ENCODE results near the gene CMTR1.
"Not testable (repeated sequence)": the region's sequence is repeated elsewhere in the genome, so short reads cannot be mapped to it uniquely, and the experiment has no call there.

Gene CMTR1

DNA sequence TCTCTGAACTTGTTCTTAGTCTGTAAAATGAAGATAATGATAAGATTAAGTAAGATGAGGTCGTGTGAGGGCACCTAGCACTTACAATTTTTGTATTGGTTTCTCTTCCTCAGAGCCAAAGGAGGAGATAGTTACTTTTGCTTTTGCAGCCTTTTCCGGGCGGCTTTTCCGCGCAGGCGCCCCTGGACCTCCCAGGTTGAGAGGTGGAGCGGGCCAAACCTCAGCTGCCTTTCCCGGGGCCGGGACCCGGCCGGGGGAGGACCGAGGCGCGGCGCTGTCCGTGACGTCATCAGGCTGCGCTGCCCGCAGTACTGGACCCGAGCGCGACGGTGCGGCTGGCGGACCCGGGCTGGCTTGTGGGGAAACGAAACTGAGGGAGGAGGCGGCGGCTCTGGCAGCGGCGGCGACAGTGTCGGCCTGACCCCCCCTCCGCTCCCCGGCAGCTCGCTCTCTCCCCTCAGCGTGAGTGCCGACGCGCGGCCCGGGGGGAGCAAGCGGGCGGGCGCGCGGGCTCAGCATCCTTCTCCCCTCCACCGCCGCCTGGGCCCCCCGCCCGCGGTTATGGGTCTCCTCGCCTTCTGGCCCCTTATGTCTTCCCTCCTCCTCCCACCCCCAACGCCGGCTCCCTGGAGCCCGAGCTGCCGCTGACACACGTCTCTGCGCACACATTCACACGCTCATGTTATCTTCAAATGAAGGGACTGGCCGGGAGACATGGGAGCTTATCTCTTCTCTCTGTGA, at the start of gene CMTR1:
Gene CMTR1, plus strand, starts transcription at position 306 of the 741 bp plus-strand sequence. CDS start 2,409 bp downstream, outside the sequence.
- Histone ChIP-seq H3K9me3 (0 out of 2 replicates have a peak, but pooled peaks cover 4% of the 10 kb centered on the region), H3K9ac (peak within 1 kb of the TSS; percentile 90), H3K4me1 (peaks cover 25% of the 10 kb centered on the region), H3K4me2 (peak within 1 kb of the TSS; percentile 91), H3K36me3 (peaks cover 29% of the 10 kb centered on the region), H3K27me3 (no peaks in the 10 kb centered on the region), H3K4me3 (peak within 1 kb of the TSS; percentile 93), H4K20me1 (peaks cover 7% of the 10 kb centered on the region; the same call in 1 of the 2 replicates), H3K27ac (peak within 1 kb of the TSS; percentile 86)
- no peak for TF ChIP-seq Cebpa-rat (IDR thresholded peaks at IDR 0.05)

DNA sequence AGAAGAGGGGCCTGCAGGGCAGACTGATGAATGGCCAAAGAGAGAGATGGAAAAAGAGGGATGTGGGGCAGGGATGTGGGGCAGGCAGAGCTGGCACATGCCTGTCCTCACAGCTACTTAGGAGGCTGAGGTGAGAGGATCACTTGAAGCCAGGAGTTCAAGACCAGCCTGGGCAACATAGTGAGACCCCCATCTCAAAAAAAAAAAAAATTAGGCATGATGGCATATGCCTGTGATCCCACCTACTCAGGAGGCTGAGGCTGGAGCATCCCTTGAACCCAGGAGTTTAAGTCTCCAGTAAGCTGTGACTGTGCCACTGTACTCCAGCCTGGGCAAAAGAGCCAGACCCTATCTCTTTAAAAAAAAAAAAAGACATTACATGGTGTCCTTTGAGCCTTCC, 44.4 kb upstream of the CMTR1 start:
- Histone ChIP-seq H3K27ac (no peak overlapping the region), H3K4me1 (no peaks in the 10 kb centered on the region), H3K9me3 (no peaks in the 10 kb centered on the region), H3K27me3 (no peaks in the 10 kb centered on the region), H4K20me1 (no peaks in the 10 kb centered on the region), H3K9ac (no peak overlapping the region), H3K4me2 (no peak overlapping the region), H3K36me3 (peaks cover 99% of the 10 kb centered on the region), H3K4me3 (no peak overlapping the region)
- TF ChIP-seq Cebpa-rat (IDR thresholded peaks at IDR 0.05) = no peak

DNA sequence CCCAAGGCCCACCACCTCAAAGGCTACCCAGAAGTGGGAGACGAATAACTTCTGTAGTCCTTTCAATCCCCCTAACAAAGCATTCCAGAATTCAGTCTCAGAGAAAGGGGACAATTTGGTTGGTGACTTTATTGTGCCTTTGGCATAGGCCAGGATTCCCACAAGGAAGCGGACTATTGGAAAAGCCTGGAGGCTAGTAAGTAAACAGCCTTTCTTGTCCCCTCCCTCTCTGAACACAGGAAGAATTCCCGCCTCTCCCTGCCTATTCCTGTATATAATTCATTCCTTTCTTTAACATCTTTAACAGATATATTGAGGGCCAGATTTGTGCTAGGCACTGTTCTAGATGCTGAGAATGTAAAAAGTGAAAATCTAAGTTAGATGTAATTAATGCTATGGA, 43.2 kb upstream of the CMTR1 start:
- H3K4me3 ChIP-seq = no peak overlapping the region
- H3K27ac ChIP-seq = no peak overlapping the region
- H3K9me3 ChIP-seq = no peaks in the 10 kb centered on the region
- peaks cover 98% of the 10 kb centered on the region for H3K36me3 ChIP-seq
- H3K4me1 ChIP-seq = no peaks in the 10 kb centered on the region
- H3K9ac ChIP-seq = no peak overlapping the region
- TF ChIP-seq Cebpa-rat (IDR thresholded peaks at IDR 0.05) = no peak
- no peak overlapping the region for H3K4me2 ChIP-seq
- no peaks in the 10 kb centered on the region for H3K27me3 ChIP-seq
- H4K20me1 ChIP-seq = no peaks in the 10 kb centered on the region

DNA sequence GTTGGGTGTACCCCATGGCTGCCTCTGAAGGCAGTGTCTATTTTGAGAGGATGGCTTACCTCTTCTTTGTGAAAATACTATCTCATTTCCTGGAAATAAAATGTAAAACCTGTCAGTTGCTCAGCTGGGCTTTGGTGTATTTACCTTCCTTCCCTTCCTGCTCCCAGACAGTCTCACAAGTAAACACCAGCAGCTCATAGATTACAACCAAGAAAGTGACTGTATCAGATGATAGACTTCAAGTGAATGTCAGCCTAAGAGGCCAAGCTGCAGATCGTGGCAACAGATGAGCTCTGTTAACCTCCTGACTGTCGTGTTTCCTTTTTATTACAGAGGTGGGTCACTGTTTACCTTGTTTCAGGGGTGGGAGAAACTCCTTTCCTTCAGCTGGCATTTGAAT, 41.9 kb upstream of the CMTR1 start:
- peaks cover under 1% of the 10 kb centered on the region; the same call in 1 of the 2 replicates for H3K4me1 ChIP-seq
- no peak overlapping the region for H3K9ac ChIP-seq
- peaks cover 94% of the 10 kb centered on the region for H3K36me3 ChIP-seq
- H3K9me3 ChIP-seq = no peaks in the 10 kb centered on the region
- H3K4me3 ChIP-seq = no peak overlapping the region
- no peak for TF ChIP-seq Cebpa-rat (IDR thresholded peaks at IDR 0.05)
- no peaks in the 10 kb centered on the region for H3K27me3 ChIP-seq
- H4K20me1 ChIP-seq = no peaks in the 10 kb centered on the region
- no peak overlapping the region for H3K4me2 ChIP-seq
- no peak overlapping the region for H3K27ac ChIP-seq

DNA sequence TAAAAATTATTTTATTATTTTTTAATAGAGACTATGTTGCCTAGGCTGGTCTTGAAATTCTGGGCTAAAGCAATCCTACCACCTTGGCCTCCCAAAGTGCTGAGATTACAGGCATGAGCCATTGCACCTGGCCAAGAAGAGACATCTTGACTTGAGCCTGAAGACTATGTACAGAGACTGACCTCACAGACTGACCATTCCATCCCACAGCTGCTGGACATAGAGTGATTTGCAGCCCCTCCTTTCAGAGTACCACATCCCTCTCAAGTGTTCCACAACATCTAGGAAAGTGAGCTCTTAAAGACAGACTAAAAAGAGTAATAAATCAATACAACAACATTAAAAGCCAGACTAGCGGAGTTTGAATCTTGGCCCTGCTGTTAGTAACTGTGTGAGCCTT, 40.2 kb upstream of the CMTR1 start:
- no peak overlapping the region for H3K27ac ChIP-seq
- no peak for TF ChIP-seq Cebpa-rat (IDR thresholded peaks at IDR 0.05)
- H4K20me1 ChIP-seq = no peaks in the 10 kb centered on the region
- no peak overlapping the region for H3K4me3 ChIP-seq
- no peak overlapping the region for H3K9ac ChIP-seq
- H3K4me1 ChIP-seq = peaks cover 10% of the 10 kb centered on the region
- H3K9me3 ChIP-seq = no peaks in the 10 kb centered on the region
- H3K36me3 ChIP-seq = peaks cover 77% of the 10 kb centered on the region
- H3K4me2 ChIP-seq = no peak overlapping the region
- H3K27me3 ChIP-seq = no peaks in the 10 kb centered on the region

- no peak for TF ChIP-seq Cebpa-rat (IDR thresholded peaks at IDR 0.05)
- H3K4me3 ChIP-seq = no peak overlapping the region
- H3K4me2 ChIP-seq = no peak overlapping the region
- H3K27ac ChIP-seq = no peak overlapping the region
- no peak overlapping the region for H3K9ac ChIP-seq
- peaks cover 10% of the 10 kb centered on the region for H3K4me1 ChIP-seq
- H3K9me3 ChIP-seq = no peaks in the 10 kb centered on the region
- H3K27me3 ChIP-seq = no peaks in the 10 kb centered on the region
- peaks cover 70% of the 10 kb centered on the region for H3K36me3 ChIP-seq
- no peaks in the 10 kb centered on the region for H4K20me1 ChIP-seq
Measured at GRCh38 chr6:37393381-37393929, 39.6 kb upstream of the CMTR1 start.

DNA sequence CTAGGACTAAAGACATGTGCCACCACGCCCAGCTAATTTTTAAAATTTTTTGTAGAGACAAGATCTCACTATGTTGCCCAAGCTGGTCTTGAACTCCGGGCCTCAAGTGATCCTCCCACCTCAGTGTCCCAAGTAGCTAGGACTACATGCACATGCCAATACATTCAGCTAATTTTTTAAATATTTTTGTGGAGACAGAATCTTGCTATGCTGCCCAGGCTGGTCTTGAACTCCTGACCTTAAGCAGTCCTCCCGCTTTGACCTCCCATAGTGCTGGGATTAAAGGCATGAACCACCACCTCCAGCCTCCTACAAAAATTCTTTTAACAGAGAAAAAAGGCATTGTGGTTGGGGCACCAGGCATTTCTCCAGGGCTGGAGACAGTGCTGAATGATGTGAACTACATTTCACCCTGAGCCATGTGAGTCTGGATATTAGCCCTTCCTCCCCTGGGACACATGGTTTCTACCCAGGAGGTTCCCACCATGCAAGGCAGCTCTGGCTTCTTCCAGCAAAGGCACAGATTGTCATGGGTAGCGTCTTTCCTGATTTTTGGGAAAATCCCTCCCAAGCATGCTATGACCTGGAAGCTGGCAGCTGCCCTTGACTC, 36.3 kb upstream of the CMTR1 start:
- Histone ChIP-seq H3K4me2 (peak overlapping the region; percentile 17), H4K20me1 (no peaks in the 10 kb centered on the region), H3K27me3 (no peaks in the 10 kb centered on the region), H3K9me3 (no peaks in the 10 kb centered on the region), H3K4me1 (peaks cover 10% of the 10 kb centered on the region), H3K27ac (no peak overlapping the region), H3K36me3 (peaks cover 38% of the 10 kb centered on the region), H3K4me3 (no peak overlapping the region), H3K9ac (no peak overlapping the region)
- no peak for TF ChIP-seq Cebpa-rat (IDR thresholded peaks at IDR 0.05)

- Histone ChIP-seq H3K4me2 (no peak overlapping the region), H3K27me3 (no peaks in the 10 kb centered on the region), H4K20me1 (no peaks in the 10 kb centered on the region), H3K36me3 (peaks cover 14% of the 10 kb centered on the region), H3K4me1 (peaks cover 10% of the 10 kb centered on the region), H3K27ac (no peak overlapping the region), H3K9me3 (no peaks in the 10 kb centered on the region), H3K9ac (no peak overlapping the region), H3K4me3 (no peak overlapping the region)
- no peak for TF ChIP-seq Cebpa-rat (IDR thresholded peaks at IDR 0.05)
Measured at GRCh38 chr6:37399131-37399530, 33.9 kb upstream of the CMTR1 start.

DNA sequence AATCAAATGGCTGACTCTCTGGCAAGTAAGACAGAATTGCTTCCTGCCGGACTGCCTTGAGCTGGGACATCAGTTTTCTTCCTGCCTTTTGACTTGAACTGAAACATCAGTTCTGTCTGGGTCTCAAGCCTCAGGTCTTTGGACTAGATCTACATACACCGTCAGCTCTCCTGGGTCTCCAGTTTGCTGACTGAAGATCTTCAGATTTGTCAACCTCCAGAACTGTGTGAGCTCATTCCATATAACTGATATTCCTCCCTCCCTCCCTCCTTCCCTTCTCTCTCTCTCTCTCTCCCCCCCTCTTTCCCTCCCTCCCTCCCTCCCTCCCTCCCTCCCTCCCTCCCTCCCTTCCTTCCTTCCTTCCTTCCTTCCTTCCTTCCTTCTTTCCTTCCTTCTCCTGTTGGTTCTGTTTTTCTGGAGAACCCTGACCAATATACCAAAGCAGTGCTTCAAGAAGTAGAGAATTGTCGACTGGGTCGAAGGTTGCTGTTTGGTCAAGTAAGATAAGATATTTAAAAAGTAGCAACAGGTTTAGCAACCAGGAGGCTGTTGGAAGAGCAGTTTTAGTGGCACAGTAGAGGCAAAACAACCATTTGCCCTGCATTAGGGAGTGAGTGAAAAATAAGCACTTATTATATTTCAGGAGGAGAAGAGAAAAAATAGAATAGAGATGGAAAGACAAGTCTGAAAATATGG, 33.1 kb upstream of the CMTR1 start:
- no peaks in the 10 kb centered on the region for H4K20me1 ChIP-seq
- no peak overlapping the region for H3K27ac ChIP-seq
- no peaks in the 10 kb centered on the region for H3K27me3 ChIP-seq
- no peak overlapping the region for H3K9ac ChIP-seq
- H3K4me2 ChIP-seq = no peak overlapping the region
- no peak overlapping the region for H3K4me3 ChIP-seq
- H3K4me1 ChIP-seq = peaks cover 10% of the 10 kb centered on the region
- H3K36me3 ChIP-seq = peaks cover 6% of the 10 kb centered on the region
- H3K9me3 ChIP-seq = no peaks in the 10 kb centered on the region
- TF ChIP-seq Cebpa-rat (IDR thresholded peaks at IDR 0.05) = no peak

DNA sequence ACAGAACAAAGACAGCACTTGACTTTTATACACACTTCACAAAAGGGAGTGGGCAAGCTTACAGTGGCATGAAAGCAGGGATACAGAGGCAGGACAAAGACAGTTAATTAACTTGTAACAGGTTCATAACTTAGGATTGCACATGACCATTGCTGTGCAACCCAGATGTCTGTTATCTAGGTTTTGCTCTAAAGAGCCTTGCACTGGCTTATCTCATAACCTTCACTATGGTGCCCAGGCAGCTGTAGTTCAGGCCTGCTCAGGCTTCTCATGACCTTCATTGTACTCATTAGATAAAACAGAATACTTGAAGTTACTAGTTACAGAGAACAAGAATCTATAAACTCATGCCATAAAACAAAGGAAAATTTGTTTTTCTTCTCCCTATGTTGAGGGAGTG, 31.4 kb upstream of the CMTR1 start:
- not testable (repeated sequence) for H3K9ac ChIP-seq, H3K9me3 ChIP-seq, H3K36me3 ChIP-seq, H3K27ac ChIP-seq, H3K4me3 ChIP-seq, H3K4me1 ChIP-seq, H3K27me3 ChIP-seq, H3K4me2 ChIP-seq, H4K20me1 ChIP-seq
